ENCODE measurements around the gene PPP1R1C. TPM values are rescaled to one million over a fixed set of nuclear protein-coding genes. Genes with fewer than 3 reads are reported as not detected.

Gene PPP1R1C
- polyA plus RNA-seq, 1 donor from 2014 or later, result not detected

GRCh38 chr2:182067393-182067792, 81.7 kb downstream of the PPP1R1C start:
- Histone ChIP-seq H3K27ac (ENCODE audit: low read length) (no peak overlapping the region), H3K9me2 (ENCODE audit: insufficient read depth, low read length) (no peaks in the 10 kb centered on the region), H3K4me2 (ENCODE audit: low read length) (no peak overlapping the region), H3K9ac (ENCODE audit: low read length) (no peak overlapping the region), H2AFZ (ENCODE audit: low read depth, low read length) (no peak overlapping the region), H4K20me1 (ENCODE audit: insufficient read depth) (no peaks in the 10 kb centered on the region), H3K9me3 (ENCODE audit: low read length) (no peaks in the 10 kb centered on the region), H3K27me3 (ENCODE audit: insufficient read depth, low read depth, low read length) (no peaks in the 10 kb centered on the region), H3K79me2 (replicated peaks; ENCODE audit: insufficient read depth, low read length) (no peaks in the 10 kb centered on the region), H3F3A (ENCODE audit: insufficient read depth, low read length, poor library complexity, severe bottlenecking) (no peaks in the 10 kb centered on the region), H3K36me3 (ENCODE audit: insufficient read depth, low read length) (no peaks in the 10 kb centered on the region), H3K4me3 (ENCODE audit: low read length) (no peak overlapping the region)
- TF ChIP-seq RAD21 (conservative IDR thresholded peaks at IDR 0.05) (no peak), SMC3 (conservative IDR thresholded peaks at IDR 0.05; ENCODE audit: poor library complexity) (no peak), TAF1 (IDR thresholded peaks at IDR 0.05; ENCODE audit: low read depth) (no peak), EZH2 (IDR thresholded peaks at IDR 0.05; ENCODE audit: borderline replicate concordance, insufficient read depth, low read length, poor library complexity, severe bottlenecking) (no peak), POLR2AphosphoS5 (IDR thresholded peaks at IDR 0.05) (no peak), EP300 (conservative IDR thresholded peaks at IDR 0.05; ENCODE audit: poor library complexity, severe bottlenecking) (no peak), MXI1 (conservative IDR thresholded peaks at IDR 0.05; ENCODE audit: poor library complexity, severe bottlenecking) (no peak)
- TF ChIP-seq, protein P1, sequence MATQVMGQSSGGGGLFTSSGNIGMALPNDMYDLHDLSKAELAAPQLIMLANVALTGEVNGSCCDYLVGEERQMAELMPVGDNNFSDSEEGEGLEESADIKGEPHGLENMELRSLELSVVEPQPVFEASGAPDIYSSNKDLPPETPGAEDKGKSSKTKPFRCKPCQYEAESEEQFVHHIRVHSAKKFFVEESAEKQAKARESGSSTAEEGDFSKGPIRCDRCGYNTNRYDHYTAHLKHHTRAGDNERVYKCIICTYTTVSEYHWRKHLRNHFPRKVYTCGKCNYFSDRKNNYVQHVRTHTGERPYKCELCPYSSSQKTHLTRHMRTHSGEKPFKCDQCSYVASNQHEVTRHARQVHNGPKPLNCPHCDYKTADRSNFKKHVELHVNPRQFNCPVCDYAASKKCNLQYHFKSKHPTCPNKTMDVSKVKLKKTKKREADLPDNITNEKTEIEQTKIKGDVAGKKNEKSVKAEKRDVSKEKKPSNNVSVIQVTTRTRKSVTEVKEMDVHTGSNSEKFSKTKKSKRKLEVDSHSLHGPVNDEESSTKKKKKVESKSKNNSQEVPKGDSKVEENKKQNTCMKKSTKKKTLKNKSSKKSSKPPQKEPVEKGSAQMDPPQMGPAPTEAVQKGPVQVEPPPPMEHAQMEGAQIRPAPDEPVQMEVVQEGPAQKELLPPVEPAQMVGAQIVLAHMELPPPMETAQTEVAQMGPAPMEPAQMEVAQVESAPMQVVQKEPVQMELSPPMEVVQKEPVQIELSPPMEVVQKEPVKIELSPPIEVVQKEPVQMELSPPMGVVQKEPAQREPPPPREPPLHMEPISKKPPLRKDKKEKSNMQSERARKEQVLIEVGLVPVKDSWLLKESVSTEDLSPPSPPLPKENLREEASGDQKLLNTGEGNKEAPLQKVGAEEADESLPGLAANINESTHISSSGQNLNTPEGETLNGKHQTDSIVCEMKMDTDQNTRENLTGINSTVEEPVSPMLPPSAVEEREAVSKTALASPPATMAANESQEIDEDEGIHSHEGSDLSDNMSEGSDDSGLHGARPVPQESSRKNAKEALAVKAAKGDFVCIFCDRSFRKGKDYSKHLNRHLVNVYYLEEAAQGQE (IDR thresholded peaks at IDR 0.05; ENCODE audit: borderline replicate concordance), result no peak
- TF ChIP-seq, protein P2, sequence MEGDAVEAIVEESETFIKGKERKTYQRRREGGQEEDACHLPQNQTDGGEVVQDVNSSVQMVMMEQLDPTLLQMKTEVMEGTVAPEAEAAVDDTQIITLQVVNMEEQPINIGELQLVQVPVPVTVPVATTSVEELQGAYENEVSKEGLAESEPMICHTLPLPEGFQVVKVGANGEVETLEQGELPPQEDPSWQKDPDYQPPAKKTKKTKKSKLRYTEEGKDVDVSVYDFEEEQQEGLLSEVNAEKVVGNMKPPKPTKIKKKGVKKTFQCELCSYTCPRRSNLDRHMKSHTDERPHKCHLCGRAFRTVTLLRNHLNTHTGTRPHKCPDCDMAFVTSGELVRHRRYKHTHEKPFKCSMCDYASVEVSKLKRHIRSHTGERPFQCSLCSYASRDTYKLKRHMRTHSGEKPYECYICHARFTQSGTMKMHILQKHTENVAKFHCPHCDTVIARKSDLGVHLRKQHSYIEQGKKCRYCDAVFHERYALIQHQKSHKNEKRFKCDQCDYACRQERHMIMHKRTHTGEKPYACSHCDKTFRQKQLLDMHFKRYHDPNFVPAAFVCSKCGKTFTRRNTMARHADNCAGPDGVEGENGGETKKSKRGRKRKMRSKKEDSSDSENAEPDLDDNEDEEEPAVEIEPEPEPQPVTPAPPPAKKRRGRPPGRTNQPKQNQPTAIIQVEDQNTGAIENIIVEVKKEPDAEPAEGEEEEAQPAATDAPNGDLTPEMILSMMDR (IDR thresholded peaks at IDR 0.05; ENCODE audit: poor library complexity, severe bottlenecking), result no peak

DNA sequence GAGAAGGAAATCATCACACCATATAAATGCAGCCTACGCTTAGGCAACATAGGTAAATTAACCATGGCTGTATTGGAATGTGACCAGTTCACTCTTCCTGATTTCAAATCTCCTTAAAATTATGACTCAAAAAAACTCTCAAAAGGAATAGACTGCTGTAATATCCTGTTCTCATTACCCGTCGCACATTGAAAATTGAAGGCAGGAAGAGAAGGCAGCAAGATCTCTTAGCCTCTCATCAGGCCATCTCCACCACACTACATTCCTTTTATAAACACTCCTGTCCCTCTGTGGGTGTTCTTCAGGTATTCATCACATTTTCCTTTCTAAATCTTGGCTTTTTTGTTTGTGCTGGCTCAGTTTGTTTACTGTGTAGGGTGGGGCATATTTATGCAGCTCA, 83.2 kb downstream of the PPP1R1C start:
- Histone ChIP-seq H3F3A (ENCODE audit: insufficient read depth, low read length, poor library complexity, severe bottlenecking) (no peaks in the 10 kb centered on the region), H3K79me2 (replicated peaks; ENCODE audit: insufficient read depth, low read length) (no peaks in the 10 kb centered on the region), H3K9me2 (ENCODE audit: insufficient read depth, low read length) (no peaks in the 10 kb centered on the region), H3K4me3 (ENCODE audit: low read length) (no peak overlapping the region), H2AFZ (ENCODE audit: low read depth, low read length) (no peak overlapping the region), H3K9me3 (ENCODE audit: low read length) (no peaks in the 10 kb centered on the region), H4K20me1 (ENCODE audit: insufficient read depth) (no peaks in the 10 kb centered on the region), H3K9ac (ENCODE audit: low read length) (no peak overlapping the region), H3K4me2 (ENCODE audit: low read length) (no peak overlapping the region), H3K27me3 (ENCODE audit: insufficient read depth, low read depth, low read length) (no peaks in the 10 kb centered on the region), H3K36me3 (ENCODE audit: insufficient read depth, low read length) (no peaks in the 10 kb centered on the region), H3K27ac (ENCODE audit: low read length) (no peak overlapping the region)
- TF ChIP-seq SMC3 (conservative IDR thresholded peaks at IDR 0.05; ENCODE audit: poor library complexity) (no peak), EZH2 (IDR thresholded peaks at IDR 0.05; ENCODE audit: borderline replicate concordance, insufficient read depth, low read length, poor library complexity, severe bottlenecking) (no peak), POLR2AphosphoS5 (IDR thresholded peaks at IDR 0.05) (no peak), MXI1 (conservative IDR thresholded peaks at IDR 0.05; ENCODE audit: poor library complexity, severe bottlenecking) (no peak), RAD21 (conservative IDR thresholded peaks at IDR 0.05) (no peak), EP300 (conservative IDR thresholded peaks at IDR 0.05; ENCODE audit: poor library complexity, severe bottlenecking) (no peak), TAF1 (IDR thresholded peaks at IDR 0.05; ENCODE audit: low read depth) (no peak)
- TF ChIP-seq, protein P1 (IDR thresholded peaks at IDR 0.05; ENCODE audit: borderline replicate concordance), result no peak
- TF ChIP-seq, protein P2 (IDR thresholded peaks at IDR 0.05; ENCODE audit: poor library complexity, severe bottlenecking), result no peak

All from neural cell (in vitro differentiated cells).